Loucy (cell line): ENCODE results near the gene PLCD3.

ENCODE experiments used
- EZH2phosphoT487 ChIP-seq: fragments of 200-600 bp; IDR thresholded peaks from 2 replicates; pipeline ENCODE4 v1.6.1; 2018; ENCODE audit warnings: antibody characterized with exemption, mild to moderate bottlenecking, moderate library complexity, borderline replicate concordance
- TF ChIP-seq, protein P1 (sequence below): fragments of 200-600 bp; sonication (generic); conservative IDR thresholded peaks from 2 replicates; pipeline ENCODE4 v1.5.1; 2014; ENCODE audit warnings: mild to moderate bottlenecking, antibody characterized with exemption, low read length

DNA sequence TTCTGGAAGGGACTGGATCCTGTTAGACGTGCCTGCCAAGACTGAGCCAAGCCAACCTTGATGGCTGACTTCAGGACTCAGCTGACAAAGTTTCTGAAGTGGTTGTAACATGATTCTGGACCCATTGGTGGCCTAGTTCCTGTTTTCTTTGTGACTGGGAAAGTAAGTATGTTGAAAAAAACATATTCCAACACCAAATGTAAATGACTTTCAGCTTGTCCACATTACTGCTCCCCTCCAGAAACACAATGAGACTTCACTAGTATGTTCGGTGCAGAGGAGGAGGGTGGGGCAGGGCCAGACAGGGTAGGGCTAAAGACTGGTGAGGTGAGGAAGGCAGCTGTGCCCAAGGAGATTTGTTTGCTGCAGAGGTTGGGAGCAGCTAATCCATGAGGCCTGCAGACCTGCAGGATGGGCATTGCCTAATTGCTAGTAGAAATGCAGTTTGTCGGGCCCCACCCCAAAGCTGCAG is 44.8 kb downstream of the PLCD3 start:
- TF ChIP-seq, protein P1, sequence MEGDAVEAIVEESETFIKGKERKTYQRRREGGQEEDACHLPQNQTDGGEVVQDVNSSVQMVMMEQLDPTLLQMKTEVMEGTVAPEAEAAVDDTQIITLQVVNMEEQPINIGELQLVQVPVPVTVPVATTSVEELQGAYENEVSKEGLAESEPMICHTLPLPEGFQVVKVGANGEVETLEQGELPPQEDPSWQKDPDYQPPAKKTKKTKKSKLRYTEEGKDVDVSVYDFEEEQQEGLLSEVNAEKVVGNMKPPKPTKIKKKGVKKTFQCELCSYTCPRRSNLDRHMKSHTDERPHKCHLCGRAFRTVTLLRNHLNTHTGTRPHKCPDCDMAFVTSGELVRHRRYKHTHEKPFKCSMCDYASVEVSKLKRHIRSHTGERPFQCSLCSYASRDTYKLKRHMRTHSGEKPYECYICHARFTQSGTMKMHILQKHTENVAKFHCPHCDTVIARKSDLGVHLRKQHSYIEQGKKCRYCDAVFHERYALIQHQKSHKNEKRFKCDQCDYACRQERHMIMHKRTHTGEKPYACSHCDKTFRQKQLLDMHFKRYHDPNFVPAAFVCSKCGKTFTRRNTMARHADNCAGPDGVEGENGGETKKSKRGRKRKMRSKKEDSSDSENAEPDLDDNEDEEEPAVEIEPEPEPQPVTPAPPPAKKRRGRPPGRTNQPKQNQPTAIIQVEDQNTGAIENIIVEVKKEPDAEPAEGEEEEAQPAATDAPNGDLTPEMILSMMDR, result no peak
- no peak for TF ChIP-seq EZH2phosphoT487
